ENCODE results near the gene SEC24A.
"Not testable (repeated sequence)": the region's sequence is repeated elsewhere in the genome, so short reads cannot be mapped to it uniquely, and the experiment has no call there.

Gene SEC24A

DNA sequence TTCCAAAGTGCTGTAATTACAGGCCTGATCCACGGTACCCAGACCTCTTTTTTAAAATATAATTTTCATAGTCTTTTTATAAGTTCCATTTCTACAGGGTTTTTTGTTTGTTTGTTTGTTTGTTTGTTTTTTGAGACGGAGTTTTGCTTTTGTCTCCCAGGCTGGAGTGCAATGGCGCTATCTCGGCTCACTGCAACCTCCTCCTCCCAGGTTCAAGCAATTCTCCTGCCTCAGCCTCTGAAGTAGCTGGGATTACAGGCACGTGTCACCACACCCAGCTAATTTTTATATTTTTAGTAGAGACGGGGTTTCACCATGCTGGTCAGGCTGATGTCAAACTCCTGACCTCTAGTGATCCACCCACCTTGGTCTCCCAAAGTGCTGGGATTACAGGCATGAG is 2.1 kb downstream of the SEC24A start:
- not testable (repeated sequence) for DNase-seq

- no peak for DNase-seq
Observed at GRCh38 chr5:134651531-134651930, 2.9 kb downstream of the SEC24A start.

DNA sequence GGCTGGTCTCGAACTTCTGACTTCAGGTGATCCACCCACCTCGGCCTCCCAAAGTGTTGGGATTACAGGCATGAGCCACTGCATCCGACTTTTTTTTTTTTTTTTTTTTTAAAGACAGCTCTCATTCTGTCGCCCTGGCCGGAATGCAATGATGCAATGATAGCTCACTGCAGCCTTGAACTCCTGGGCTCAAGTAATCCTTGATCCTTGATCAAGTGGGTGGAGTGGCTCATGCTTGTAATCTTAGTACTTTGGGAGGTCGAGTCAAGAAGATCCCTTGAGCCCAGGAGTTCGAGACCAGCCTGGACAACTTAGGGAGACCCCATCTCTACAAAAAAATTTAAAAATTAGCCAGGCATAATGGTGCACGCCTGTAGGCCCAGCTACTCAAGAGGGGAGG is 8.1 kb downstream of the SEC24A start:
- DNase-seq, result no peak

DNA sequence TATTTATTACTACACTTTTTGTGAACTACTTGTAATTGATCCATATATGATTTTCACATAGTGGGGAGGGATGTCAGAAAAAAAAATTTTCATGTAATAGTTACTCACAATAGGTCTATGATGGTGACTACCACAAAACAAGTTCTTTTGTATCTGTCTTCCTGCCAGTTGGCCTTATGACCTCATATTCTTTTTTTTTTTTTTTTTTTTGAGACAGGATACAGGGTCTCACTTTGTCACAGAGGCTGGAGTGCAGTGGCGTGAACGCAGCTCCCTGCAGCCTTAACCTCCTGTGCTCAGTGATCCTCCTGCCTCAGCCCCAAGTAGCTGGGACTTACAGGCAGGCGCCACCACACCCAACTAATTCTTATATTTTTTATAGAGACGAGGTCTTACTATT is 10.9 kb downstream of the SEC24A start:
- no peak for DNase-seq

DNA sequence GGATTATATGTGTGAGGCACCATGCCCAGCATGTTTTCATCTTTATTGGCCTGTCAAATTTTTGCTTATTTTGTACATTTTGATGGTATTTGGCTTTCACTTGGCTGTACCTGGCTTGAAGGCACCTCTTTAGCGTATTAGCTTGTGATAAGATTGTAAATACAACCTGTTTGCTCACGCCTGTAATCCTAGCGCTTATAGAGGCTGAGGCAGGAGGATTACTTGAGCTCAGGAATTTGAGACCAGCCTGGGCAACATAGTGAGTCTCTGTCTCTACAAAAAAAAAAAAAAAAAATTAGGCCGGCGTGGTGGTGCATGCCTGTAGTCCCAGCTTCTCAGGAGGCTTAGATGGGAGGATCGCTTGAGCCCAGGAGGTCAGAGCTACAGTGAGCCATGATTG is 11.3 kb downstream of the SEC24A start:
- DNase-seq, result no peak

GRCh38 chr5:134662971-134663370 is 14.4 kb downstream of the SEC24A start:
- DNase-seq, result no peak

DNA sequence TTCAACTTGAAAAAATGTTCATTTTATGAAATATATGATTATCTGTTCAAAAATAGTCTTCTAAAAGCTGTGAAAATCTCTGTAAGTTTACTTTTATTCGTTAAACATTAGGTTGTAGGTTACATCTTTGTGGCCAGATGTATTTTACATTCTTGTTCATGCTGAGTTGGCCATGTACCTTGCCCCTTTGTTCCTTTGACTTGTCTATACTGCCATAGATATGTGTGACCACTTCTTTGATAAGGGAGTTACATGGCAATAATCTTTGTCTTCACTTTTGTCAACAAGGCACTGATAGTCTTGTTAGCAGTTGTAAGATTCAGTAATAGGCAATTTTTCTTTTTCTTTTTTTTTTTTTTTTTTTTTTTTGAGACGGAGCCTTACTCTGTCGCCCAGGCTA is 15.9 kb downstream of the SEC24A start:
- no peak for DNase-seq

DNA sequence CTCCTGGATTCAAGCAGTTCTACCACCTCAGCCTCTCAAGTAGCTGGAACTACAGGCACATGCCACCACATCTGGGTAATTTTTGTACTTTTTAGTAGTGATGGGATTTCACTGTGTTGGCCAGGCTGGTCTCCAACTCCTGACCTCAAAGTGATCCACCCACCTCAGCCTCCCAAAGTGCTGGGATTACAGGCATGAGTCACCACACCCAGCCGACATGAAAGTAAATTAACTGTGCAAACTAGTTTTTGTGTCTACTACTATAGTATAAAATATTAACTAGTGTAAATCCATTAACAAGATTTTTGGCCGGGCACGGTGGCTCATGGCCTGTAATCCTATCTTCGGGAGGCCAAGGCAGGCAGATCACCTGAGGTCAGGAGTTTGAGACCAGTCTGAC is 25.0 kb downstream of the SEC24A start:
- not testable (repeated sequence) for DNase-seq

- not testable (repeated sequence) for DNase-seq
Observed at GRCh38 chr5:134677357-134677756, 28.8 kb downstream of the SEC24A start.

DNA sequence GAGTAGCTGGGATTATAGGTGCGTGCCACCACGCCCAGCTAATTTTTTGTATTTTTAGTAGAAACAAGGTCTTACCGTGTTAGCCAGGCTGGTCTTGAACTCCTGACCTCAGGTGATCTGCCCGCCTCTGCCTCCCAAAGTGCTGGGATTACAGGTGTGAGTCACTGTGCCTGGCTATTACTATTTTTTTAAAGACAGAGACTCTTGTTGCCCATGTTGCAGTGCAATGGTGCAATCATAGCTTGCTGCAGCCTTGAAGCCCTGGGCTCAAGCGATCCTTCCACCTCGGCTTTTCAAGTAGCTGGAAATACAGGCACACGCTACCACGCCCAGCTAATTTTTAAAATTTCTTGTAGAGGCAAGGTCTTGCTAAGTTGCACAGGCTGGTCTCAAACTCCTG is 41.6 kb downstream of the SEC24A start:
- not testable (repeated sequence) for DNase-seq

DNA sequence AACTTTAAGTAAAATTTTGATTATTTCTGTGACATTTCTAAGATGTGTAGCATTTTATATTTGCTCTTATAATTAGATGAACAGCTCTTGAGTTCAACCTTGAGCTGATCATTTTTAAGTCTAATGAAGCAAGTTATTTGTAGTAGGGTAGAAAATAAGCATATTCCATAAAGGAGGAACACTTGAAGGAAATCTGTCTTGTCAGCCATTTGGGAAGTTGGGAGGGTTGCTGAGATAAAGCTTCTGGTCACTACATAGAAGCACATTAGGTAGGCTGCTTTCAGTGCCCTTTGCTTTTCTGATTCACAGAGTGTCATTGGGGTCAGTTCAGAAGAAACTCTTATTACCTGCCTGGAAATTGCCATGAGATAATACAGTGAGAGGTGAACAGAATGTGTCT is 44.1 kb downstream of the SEC24A start:
- no peak for DNase-seq

- no peak for DNase-seq
Observed at GRCh38 chr5:134708301-134708700, 59.7 kb downstream of the SEC24A start.

DNA sequence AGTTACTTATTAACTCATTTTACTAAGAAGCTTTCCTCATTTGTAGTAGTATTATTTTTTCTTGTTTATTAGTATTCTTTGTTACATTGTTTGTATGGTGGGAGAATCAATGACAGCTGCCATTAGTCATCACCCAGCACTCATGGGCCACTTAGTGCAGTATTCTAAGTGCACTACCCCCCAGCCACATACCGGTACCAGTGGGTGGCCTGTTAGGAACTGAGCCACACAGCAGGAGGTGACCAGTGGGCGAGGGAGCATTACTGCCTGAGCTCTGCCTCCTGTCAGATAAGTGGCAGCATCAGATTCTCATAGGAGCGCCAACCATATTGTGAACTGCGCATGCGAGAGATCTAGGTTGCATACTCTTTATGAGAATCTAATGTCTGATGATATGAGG is 65.5 kb downstream of the SEC24A start:
- DNase-seq, result peak; percentile 16

DNA sequence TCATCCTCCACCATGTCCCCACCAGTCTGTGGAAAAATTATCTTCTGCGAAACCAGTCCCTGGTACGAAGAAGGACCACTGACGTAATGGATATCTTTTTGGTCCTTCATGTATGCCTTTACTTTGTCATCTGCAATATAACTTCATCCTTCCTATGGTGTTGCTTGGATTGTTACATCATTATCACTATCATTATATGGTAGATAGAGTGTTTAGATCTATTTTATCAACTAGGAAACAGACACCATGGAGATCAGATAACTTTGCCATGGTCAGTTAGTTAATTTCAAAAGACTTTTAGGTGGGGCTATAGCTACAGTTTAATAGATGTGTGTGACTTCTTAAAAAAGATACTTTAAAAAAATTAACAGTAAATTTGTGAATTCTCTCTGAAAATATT is 66.0 kb downstream of the SEC24A start:
- DNase-seq, result no peak

DNA sequence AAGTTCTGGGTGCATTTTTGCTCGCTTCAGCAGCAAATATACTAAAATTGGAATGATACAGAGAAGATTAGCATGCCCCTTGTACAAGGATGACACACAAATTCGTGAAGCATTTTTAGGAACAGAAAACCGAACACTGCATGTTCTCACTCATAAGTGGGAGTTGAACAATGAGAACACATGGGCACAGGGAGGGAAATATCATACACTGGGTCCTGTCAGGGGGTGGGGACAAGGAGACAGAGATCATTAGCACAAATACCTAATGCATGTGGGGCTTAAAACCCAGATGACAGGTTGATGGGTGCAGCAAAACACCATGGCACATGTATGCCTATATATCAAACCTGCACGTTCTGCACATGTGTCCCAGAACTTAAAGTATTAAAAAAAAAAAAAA is 66.9 kb downstream of the SEC24A start:
- DNase-seq, result not testable (repeated sequence)

DNA sequence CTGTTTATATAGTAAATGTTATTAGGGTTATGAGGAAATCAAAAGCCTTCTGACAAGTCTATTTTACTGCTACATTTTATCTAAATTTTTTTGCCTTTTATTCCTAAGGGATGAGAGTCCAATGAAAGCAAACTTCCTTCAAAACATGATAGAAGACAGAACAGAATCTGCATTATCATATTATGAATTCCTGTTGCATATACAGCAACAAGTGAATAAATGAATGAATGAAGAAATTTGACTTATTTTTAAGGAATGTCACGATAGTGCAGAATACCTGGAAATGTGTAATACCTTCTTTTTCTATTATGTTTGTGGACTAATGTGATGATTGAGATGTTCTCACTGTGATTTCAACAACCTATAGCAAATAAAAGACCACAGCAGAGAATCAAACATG is 76.3 kb downstream of the SEC24A start:
- DNase-seq, result no peak

DNA sequence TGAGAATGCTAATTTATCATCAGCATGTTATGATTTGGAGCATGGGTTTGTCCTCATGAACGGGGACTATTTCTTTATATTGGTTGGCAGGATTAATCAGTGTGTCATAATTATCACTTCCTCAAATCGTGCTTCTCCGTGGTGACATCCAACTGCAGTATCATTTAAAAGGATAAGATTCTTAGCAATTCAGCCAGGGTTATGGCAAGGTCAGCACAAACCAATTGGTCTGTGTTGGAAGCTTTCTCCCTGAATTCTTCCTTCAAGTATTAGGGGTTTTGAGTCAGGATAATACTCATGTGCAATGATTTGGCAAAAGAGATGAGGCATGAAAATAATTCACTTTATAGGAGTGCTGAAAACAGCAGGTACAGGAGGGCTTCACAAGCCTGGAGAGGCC is 84.2 kb downstream of the SEC24A start:
- no peak for DNase-seq

DNA sequence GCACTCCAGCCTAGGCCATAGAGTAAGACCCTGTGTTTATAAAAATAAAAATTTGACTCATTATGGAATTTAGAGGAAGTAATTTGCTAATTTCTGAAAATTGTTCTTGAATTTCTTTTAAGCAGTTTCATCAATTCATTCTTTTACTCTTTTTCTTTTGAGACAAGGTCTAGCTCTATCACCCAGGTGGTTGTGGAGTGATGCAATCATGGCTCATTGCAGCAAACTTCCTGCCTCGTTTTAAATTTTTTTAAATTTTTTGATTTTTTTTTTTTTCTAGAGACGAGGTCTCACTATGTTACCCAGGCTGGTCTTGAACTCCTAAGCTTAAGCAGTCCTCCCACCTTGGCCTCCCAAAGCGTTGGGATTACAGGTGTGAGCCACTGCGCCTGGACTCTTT is 86.7 kb downstream of the SEC24A start:
- no peak for DNase-seq

DNA sequence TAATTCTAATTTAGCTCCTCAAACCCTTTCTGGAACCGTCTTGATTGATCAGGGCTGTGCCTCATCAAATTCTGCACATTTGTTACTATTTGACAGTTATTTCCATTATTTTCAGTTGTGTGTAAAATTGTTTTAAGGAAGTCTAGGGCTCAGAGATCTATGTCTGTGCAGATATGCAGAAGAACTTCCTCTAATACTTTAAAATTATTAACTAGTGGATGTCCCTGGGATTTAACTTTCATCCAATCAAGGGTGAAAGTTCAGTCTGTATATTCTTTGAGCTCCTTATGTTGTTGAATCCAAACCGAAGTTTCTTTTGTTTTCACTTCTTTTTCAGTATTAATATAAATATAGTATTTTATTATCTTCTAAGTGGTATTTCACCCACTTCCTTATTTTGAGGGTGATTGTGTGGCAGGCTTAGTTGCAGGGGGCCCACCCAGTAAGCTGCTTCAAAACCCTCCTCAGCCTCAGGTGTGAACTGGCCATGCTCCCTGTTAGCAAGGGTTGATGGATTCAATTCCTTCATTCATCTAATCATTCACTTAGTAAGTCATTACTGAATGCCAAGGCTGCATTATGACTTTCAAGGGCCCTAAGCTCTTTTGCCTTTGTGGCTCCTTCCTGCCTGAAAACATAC is 87.7 kb downstream of the SEC24A start:
- peak; percentile 8 for DNase-seq

DNA sequence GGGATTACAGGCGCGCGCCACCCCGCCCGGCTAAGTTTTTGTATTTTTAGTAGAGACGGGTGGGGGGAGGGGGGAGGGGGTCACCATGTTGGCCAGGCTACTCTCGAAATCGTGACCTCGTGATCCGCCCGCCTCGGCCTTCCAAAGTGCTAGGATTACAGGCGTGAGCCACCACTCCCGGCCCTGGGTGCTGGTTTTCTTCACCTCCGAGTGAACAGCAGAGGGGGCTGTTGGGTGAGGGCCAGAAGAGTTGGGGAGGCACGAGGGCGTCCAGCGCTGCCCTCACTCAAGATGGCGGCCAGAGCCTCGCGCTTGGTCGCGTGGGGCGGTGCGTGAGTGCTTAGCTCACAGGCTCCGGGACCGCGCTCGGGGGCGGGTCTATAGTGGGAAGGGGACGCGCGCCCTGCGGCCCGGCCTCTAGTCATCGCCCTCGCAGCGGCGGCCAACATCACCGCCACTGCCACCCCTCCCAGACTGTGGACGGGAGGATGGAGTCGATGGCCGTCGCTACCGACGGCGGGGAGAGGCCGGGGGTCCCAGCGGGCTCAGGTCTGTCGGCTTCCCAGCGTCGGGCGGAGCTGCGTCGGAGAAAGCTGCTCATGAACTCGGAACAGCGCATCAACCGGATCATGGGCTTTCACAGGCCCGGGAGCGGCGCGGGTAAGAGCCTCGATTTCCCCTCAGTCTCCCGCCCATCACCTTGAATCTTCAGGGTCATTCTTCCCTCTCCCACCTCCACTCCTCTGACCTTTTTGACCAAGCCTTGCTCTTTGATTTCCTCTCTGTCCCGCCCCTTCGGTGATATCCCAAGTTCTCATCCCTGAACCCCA is 89.8 kb downstream of the SEC24A start, which contains the start of gene CAMLG:
Gene CAMLG, plus strand, starts transcription at position 416 of the 830 bp plus-strand sequence. Its CDS starts 73 bp downstream, at position 489.
- peak; percentile 99 for DNase-seq

DNA sequence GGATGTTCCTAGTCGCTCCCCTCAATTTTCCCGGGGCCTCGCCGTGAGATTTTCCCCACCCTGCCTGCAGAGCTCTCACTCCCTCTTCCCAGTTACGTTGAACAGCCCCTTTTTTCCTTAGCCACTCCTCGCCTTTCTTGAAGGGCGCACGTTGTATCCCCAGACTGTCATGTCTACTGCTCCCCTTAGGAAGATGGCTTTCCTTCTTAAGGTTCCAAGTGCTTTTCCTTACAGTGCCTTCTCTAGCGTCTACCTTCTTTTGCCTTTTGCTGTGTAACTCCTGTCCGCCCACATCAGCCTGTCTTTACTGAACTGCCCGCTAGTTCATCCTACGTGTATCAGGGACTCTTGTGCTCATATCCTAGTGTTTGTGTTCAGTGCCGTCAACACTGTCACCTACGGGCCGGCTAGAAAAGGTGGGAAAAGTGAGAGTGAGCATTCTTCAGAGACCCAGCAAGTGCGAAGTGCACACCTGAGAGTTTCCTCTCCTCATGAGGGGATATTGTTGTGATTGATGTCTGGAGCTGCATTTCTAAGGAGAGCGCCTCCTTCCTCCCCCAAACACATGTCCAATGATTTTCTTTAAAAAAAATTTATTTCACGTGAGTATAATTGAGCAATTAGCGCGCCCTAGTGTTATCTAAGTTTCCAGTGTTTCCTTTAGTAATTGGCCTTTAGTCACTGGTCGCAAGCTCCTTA is 90.5 kb downstream of the SEC24A start:
- DNase-seq, result peak; percentile 75

GRCh38 chr5:134741052-134741451 is 92.5 kb downstream of the SEC24A start:
- DNase-seq, result no peak

DNA sequence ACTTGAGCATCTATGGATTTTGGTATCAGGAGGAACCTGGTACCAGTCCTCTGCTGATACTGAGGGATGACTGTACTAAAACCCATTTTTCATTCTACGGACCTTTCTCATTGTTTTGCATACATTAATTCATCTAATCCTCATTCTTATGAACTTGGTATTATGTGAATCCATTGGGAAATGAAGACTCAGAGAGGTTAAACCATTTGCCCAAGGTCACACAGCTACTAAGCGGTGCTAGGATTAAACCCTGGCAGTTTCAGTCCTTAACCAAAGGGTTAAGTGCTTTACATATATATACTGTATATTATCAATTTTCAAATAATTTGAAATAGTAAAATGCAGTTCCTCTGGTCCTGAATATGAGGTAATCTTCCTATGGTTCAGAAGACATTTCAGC is 93.5 kb downstream of the SEC24A start:
- no peak for DNase-seq

- DNase-seq, result no peak
Observed at GRCh38 chr5:134749415-134749814, 100.8 kb downstream of the SEC24A start.
